K562 (cell line): ENCODE results near the gene JADE2. TPM values are rescaled to one million over a fixed set of nuclear protein-coding genes. Genes with fewer than 3 reads are reported as not detected.
A peak's percentile ranks its signal among the peaks of the same experiment; 100 is the strongest.

Experiments
- ATF4 ChIP-seq: fragments of 450-650 bp; formaldehyde crosslinking; IDR thresholded peaks from 2 replicates; pipeline ENCODE4 v1.4.0; 2022; ENCODE audit warnings: mild to moderate bottlenecking, moderate library complexity
- BRF2 ChIP-seq: IDR thresholded peaks from 3 replicates; pipeline ENCODE4 v1.6.1; 2011; ENCODE audit warnings: borderline replicate concordance, mild to moderate bottlenecking; ENCODE audit not compliant: insufficient read length, insufficient read depth
- CXXC5 ChIP-seq: fragments of 250-450 bp; sonication (Bioruptor Pico); IDR thresholded peaks from 2 replicates; pipeline ENCODE4 v1.8.0; 2022; ENCODE audit warnings: inconsistent platforms, mild to moderate bottlenecking, moderate library complexity
- FIP1L1 ChIP-seq: fragments of 200-400 bp; formaldehyde crosslinking; IDR thresholded peaks from 2 replicates; pipeline ENCODE4 v1.6.1; 2018; ENCODE audit warnings: mild to moderate bottlenecking, low read depth, low read length; ENCODE audit not compliant: poor library complexity, severe bottlenecking
- FOXJ3 ChIP-seq: sonication (generic); formaldehyde crosslinking; IDR thresholded peaks from 2 replicates; pipeline ENCODE4 v1.4.0; 2020; ENCODE audit warnings: mild to moderate bottlenecking, missing genetic modification reagents
- HCFC1 ChIP-seq: IDR thresholded peaks from 2 replicates; pipeline ENCODE4 v1.6.1; 2012; ENCODE audit warnings: low read depth, low read length, improper control_type of control experiment
- KLF13 ChIP-seq: fragments of 450-650 bp; IDR thresholded peaks from 2 replicates; pipeline ENCODE4 v1.6.1; 2016; ENCODE audit warnings: missing genetic modification characterization, low read depth, mild to moderate bottlenecking, missing compliant biosample characterization, moderate library complexity, borderline replicate concordance
- MGA ChIP-seq: fragments of 450-650 bp; IDR thresholded peaks from 2 replicates; pipeline ENCODE4 v1.6.1; 2016; ENCODE audit warnings: mild to moderate bottlenecking, moderate library complexity
- NBN ChIP-seq: fragments of 450-650 bp; IDR thresholded peaks from 2 replicates; pipeline ENCODE4 v1.6.1; 2016; ENCODE audit warnings: low read depth, mild to moderate bottlenecking
- NEUROD1 ChIP-seq: fragments of 150-350 bp; IDR thresholded peaks from 2 replicates; pipeline ENCODE4 v1.6.1; 2014; ENCODE audit warnings: borderline replicate concordance, low read length, low read depth; ENCODE audit not compliant: partially characterized antibody
- STAT5A ChIP-seq: IDR thresholded peaks from 2 replicates; pipeline ENCODE4 v1.6.1; 2012; ENCODE audit warnings: low read length, inconsistent platforms, borderline replicate concordance
- TAF15 ChIP-seq: fragments of 200-400 bp; formaldehyde crosslinking; IDR thresholded peaks from 2 replicates; pipeline ENCODE4 v1.6.1; 2017; ENCODE audit warnings: mild to moderate bottlenecking, low read depth, low read length, moderate library complexity
- ZBED1 ChIP-seq: IDR thresholded peaks from 2 replicates; pipeline ENCODE4 v1.6.1; 2014
- ZNF785 ChIP-seq: fragments of 250-450 bp; sonication (Bioruptor Pico); IDR thresholded peaks from 2 replicates; pipeline ENCODE4 v1.4.0; 2020; ENCODE audit warnings: mild to moderate bottlenecking
- polyA plus RNA-seq, 8 experiments: library from polyadenylated mRNA; depleted of rRNA in 4 of 8; stranded (reverse) in 5 of 8; unstranded in 3 of 8; fragments of >200 nt; fragmentation: Nextera tagmentation in 2 of 8; fragmentation: Illumina TruSeq in 1 of 8; extraction: Ambion mirVana in 2 of 8; extraction: Trizol in 1 of 8; gene quantifications; 2 replicates each; pipeline versions ENCODE4 v1.2.1 to v1.2.3, GENCODE V29; 2011 to 2014; ENCODE audit warnings: inconsistent platforms in 1 of 8, missing spikeins in 1 of 8
- total RNA-seq, 7 experiments: library from RNA; depleted of rRNA in 6 of 7; stranded (reverse); fragments of >200 nt in 6 of 7; fragmentation: Illumina TruSeq in 2 of 7; extraction: Trizol in 2 of 7; gene quantifications; 2 replicates each; pipeline versions ENCODE4 v1.2.1 to v1.2.3, GENCODE V29; 2011 to 2021; ENCODE audit warnings: low replicate concordance in 1 of 7

JADE2 gene
- total and polyA plus RNA-seq, 9 of the 15 experiments (the other 6 are each of a cell fraction or from before 2014, with no cell fraction given), result 0.50 to 23.3 (median 9.1) TPM

GRCh38 chr5:134527156-134527960 lies 1.9 kb downstream of the JADE2 start (continued):
- TF ChIP-seq KLF13 (no peak), ZBED1 (0 out of 2 replicates have a peak, but pooled peaks have one; percentile 4), FOXJ3 (CRISPR knock-in tag) (no peak), CXXC5 (CRISPR knock-in tag) (no peak), STAT5A (no peak), BRF2 (no peak), ZNF785 (no peak), ATF4 (no peak), MGA (no peak), TAF15 (0 out of 2 replicates have a peak, but pooled peaks have one; percentile 50), HCFC1 (no peak), FIP1L1 (peak; percentile 77), NEUROD1 (no peak), NBN (peak; percentile 34; the same call in 1 of the 2 replicates)
